Limb (tissue), 2 donors: ENCODE data around the gene FERMT2.

Source experiments
- DNase-seq, 2 donors: peaks; one replicate each; pipeline ENCODE4 v3.0.0-alpha.2; 2016; ENCODE audit errors: extremely low spot score in 2 of 2

The FERMT2 gene

DNA sequence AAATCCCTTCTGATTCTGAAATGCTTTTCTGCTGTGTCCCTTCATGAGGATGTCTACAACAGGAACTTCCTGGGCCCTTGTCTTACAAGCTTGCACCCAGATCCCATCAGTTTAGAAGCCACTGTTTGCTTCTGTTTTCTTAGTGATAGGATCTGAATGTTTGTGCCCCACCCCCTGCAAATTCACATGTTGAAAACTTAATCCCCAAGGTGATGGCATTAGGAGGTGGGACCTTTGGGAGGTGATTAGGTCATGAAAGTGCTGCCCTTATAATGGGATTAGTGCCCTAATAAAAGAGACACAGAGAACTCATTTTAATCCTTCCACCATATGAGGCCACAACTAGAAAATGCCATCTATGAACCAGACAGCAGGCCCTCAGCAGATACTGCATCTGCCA is 123.4 kb downstream of the FERMT2 start:
- no peak for DNase-seq

DNA sequence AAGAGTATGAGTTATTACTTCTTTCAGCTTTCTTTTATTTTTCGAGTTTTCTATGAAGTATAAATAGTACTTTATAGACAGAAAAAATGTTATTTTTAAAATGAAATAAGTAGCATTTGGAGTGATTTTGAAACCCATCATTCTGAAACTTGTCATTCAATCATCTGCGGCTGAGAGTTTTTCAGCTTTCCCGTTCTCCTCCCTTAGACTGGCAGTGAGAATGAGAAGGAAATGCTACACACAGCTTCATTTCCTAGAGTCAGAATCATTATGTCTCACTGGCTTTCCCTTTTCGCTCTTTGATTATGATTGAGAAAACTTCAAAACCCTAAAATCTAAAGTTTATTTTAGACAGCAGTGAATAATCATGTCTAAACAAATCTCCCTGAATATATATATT is 125.8 kb downstream of the FERMT2 start:
- DNase-seq: no peak

DNA sequence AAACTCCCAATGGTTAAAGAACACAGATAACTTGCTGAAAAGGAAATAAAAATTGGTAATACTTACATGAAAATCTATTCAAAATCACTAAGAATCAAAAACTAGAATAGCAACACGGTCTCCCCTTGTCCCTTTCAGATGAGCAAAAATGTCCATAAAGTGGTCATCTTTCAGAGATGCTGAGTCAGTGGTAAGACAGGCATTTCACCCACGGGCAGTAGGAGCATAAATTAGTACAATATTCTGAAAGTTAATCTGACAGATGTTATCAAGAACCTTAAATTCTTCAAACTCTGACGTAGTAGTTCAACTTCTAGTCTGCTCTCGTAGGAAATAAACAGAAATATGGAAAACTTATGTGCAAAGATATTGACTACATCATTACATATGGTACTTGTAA is 126.4 kb downstream of the FERMT2 start:
- no peak for DNase-seq

DNA sequence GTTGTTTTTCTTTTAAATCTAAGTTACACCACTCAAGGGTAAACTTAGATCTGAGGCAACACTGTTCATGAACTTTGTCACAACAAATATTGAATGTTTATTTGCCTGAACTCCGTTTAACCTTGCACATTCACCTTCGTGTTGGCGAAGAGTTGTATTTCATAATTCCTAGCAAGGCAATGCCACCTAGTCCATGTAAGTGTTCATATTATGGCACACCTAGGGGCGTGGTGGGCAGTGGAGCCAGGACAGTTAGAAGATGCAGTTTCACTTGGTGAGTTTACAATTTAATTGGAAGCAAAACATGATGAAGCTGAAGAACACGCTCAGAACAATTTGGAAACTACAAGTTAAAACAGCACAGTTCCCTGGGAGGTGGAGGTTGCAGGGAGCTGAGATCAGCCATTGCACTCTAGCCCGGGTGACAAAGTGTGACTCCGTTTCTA is 129.0 kb downstream of the FERMT2 start:
- no peak for DNase-seq

DNA sequence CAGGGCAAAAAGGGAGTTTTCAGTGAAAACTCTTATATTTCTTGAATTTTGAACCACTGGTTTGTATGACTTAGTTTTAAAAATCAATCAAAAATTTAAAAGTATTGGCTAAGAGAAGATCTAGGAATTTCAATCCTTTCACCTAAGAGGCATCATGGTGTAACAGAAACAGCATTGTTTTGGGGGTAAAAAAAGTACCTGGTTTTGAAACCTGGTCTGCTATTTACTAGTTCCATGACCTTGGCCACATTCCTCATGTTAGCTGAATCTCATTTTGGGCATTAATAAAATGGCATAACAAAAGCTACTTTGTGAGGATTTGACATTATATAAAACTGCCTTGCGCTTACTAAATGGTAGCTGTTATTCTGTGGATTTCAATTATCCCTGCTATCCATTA is 142.7 kb downstream of the FERMT2 start:
- no peak for DNase-seq
